HG02943 (cell line): Measurements from ENCODE around the gene TALDO1.
"Not testable (repeated sequence)": the region's sequence is repeated elsewhere in the genome, so short reads cannot be mapped to it uniquely, and the experiment has no call there.

Experiments used
- ATAC-seq: cut with Tn5 transposase; IDR thresholded peaks from one replicate; pipeline ENCODE4 v1.9.1; 2021; ENCODE audit warnings: mild to moderate bottlenecking, low read depth, moderate library complexity; ENCODE audit not compliant: unreplicated experiment

Gene TALDO1

GRCh38 chr11:728901-729491 is 18.3 kb upstream of the TALDO1 start:
- no peak for ATAC-seq

- no peak for ATAC-seq
These were observed 17.7 kb upstream of the TALDO1 start for GRCh38 chr11:729492-730074.

- ATAC-seq: no peak
These were observed 14.2 kb upstream of the TALDO1 start for GRCh38 chr11:733072-733471.

- not testable (repeated sequence) for ATAC-seq
These were observed 12.7 kb upstream of the TALDO1 start for GRCh38 chr11:734541-734940.

GRCh38 chr11:737366-737765 is 9.9 kb upstream of the TALDO1 start:
- ATAC-seq: no peak

- not testable (repeated sequence) for ATAC-seq
These were observed 9.4 kb upstream of the TALDO1 start for GRCh38 chr11:737899-738298.

- ATAC-seq: no peak
These were observed 5.1 kb upstream of the TALDO1 start for GRCh38 chr11:742156-742546.

- no peak for ATAC-seq
These were observed 4.6 kb upstream of the TALDO1 start for GRCh38 chr11:742571-743201.

GRCh38 chr11:745428-745827 is 1.8 kb upstream of the TALDO1 start:
- no peak for ATAC-seq

GRCh38 chr11:746289-747157 is 741 bp upstream of the TALDO1 start:
- peak; percentile 35 for ATAC-seq

- ATAC-seq: peak; percentile 6
These were observed 719 bp downstream of the TALDO1 start for GRCh38 chr11:748007-748359.

GRCh38 chr11:749731-750130 is 2.5 kb downstream of the TALDO1 start:
- ATAC-seq: no peak

GRCh38 chr11:760236-760635 is 13.0 kb downstream of the TALDO1 start:
- no peak for ATAC-seq

- no peak for ATAC-seq
These were observed 14.4 kb downstream of the TALDO1 start for GRCh38 chr11:761526-762108.

- no peak for ATAC-seq
These were observed 15.3 kb downstream of the TALDO1 start for GRCh38 chr11:762421-763072.

GRCh38 chr11:763073-763463 is 15.8 kb downstream of the TALDO1 start:
- no peak for ATAC-seq

GRCh38 chr11:763549-764321 is 16.5 kb downstream of the TALDO1 start:
- ATAC-seq: no peak

- ATAC-seq: no peak
These were observed 17.2 kb downstream of the TALDO1 start for GRCh38 chr11:764322-765024.
